ENCODE data around the gene MRTO4. TPM values are rescaled to one million over a fixed set of nuclear protein-coding genes. Genes with fewer than 3 reads are reported as not detected.

Gene MRTO4
- total RNA-seq (2021) (40.9 to 54.6 TPM (median 43.0 TPM) in 3 replicates), Bru-seq, nascent RNA (percentile 91 among the genes with signal in this experiment)
- long read RNA-seq, experiment 1, transcript MRTO4-201 (8 exons, 2,315 nt): major isoform, 171 of 216 reads
- long read RNA-seq, experiment 1, partial matches to known transcripts: 3 of 216 reads
- long read RNA-seq, experiment 1, other reads (novel, unspliced or antisense): 41 of 216 reads
- long read RNA-seq, experiment 2, transcript MRTO4-201 (8 exons, 2,315 nt): major isoform, 18 of 57 reads
- long read RNA-seq, experiment 2, partial matches to known transcripts: 13 of 57 reads
- long read RNA-seq, experiment 2, other reads (novel, unspliced or antisense): 23 of 57 reads
- long read RNA-seq, experiment 3, transcript MRTO4-201 (8 exons, 2,315 nt): major isoform, 170 of 206 reads
- long read RNA-seq, experiment 3, partial matches to known transcripts: 8 of 206 reads
- long read RNA-seq, experiment 3, other reads (novel, unspliced or antisense): 25 of 206 reads

DNA sequence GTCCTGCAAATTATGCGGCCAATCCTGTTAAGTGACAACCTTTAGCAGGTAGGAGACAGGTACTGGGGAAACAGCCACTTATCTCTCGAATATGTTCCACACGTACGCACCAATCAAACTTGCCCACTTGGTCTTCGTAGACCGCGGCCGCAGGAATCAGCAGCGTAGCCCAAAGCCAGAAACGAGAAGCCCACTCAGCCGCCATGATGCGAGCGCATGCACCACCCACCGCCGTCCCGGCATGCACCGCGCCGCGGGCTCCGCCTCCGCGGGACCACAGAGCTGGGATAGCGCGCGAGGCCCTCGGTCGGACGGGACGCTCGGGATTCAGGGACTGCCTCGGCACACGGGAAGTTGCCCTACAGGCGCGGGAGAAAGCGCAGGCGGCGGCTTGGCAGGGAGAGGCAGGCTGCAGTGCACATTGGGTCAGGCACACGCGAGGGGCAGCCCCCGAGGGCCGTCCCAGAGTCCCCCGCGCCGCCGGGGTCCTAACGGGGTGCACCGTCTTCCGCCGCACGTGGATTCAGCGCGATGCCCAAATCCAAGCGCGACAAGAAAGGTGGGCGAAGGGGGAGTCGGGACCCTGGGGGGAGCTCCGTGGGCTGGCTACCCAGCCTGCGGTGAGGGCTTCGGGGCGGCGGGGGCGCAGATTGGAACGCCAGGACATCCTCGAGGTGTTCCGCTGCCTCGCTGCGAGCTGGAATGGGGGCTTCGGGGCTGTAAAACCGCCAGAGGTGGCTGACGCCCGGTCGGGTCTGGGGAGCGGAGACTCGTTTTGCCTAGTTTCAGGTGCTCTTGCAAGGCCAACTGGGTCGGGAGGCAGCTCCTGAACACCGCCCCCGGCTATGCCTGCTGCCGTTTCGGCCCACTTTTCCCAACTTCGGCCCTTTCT lies at the start of gene MRTO4, which contains the start of gene EMC1:
Gene MRTO4 (plus strand): TSS at position 501 of the 892 bp plus-strand sequence. CDS start 31 bp downstream, at position 532.
Gene EMC1 (minus strand): TSS at position 220 of the 892 bp plus-strand sequence. CDS start 15 bp downstream, at position 205.
- no peaks in the 10 kb centered on the region for H3K27me3 Mint-ChIP-seq (ENCODE audit: low read depth)
- DNase-seq (ENCODE audit: low spot score) (peak; percentile 86), ATAC-seq (peak; percentile 80)
- H3K27ac Mint-ChIP-seq: peak within 1 kb of the TSS; percentile 96
- peaks cover 21% of the 10 kb centered on the region for H3K4me1 Mint-ChIP-seq
- ChIA-PET CTCF (interaction anchor here (0.8 to 1.5 kb wide), 4 partner anchors 11 to 398 kb away, joined by 3 to 5 read pairs (median 3); no protein-coding TSS in a partner anchor), POLR2A (interaction anchor here (1.4 kb wide), 1 partner anchor 61 kb away, joined by 4 read pairs; the partner anchor contains the start of genes AKR7A2 and SLC66A1)
- H3K4me3 Mint-ChIP-seq: peak within 1 kb of the TSS; percentile 98
- no peaks in the 10 kb centered on the region for H3K9me3 Mint-ChIP-seq
- peaks cover 18% of the 10 kb centered on the region for H3K36me3 Mint-ChIP-seq
- TF ChIP-seq, protein P1, sequence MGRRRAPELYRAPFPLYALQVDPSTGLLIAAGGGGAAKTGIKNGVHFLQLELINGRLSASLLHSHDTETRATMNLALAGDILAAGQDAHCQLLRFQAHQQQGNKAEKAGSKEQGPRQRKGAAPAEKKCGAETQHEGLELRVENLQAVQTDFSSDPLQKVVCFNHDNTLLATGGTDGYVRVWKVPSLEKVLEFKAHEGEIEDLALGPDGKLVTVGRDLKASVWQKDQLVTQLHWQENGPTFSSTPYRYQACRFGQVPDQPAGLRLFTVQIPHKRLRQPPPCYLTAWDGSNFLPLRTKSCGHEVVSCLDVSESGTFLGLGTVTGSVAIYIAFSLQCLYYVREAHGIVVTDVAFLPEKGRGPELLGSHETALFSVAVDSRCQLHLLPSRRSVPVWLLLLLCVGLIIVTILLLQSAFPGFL (CRISPR knock-in tag; IDR thresholded peaks at IDR 0.05; ENCODE audit: borderline replicate concordance): 0 out of 2 replicates have a peak, but pooled peaks have one; percentile 70
- TF ChIP-seq ZNF219 (CRISPR knock-in tag; IDR thresholded peaks at IDR 0.05; ENCODE audit: borderline replicate concordance) (peak; percentile 91; the same call in 1 of the 2 replicates), PRRX2 (CRISPR knock-in tag; IDR thresholded peaks at IDR 0.05) (no peak), TEAD4 (CRISPR knock-in tag; IDR thresholded peaks at IDR 0.05) (peak; percentile 88), FOXK1 (CRISPR knock-in tag; IDR thresholded peaks at IDR 0.05) (peak; percentile 78; the same call in 1 of the 2 replicates), TEAD1 (CRISPR knock-in tag; IDR thresholded peaks at IDR 0.05) (peak; percentile 80), JUN (CRISPR knock-in tag; IDR thresholded peaks at IDR 0.05) (peak; percentile 91), FOXP1 (CRISPR knock-in tag; IDR thresholded peaks at IDR 0.05; ENCODE audit: borderline replicate concordance) (peak; percentile 89; the same call in 1 of the 2 replicates), SMAD3 (CRISPR knock-in tag; IDR thresholded peaks at IDR 0.05; ENCODE audit: borderline replicate concordance) (peak; percentile 74; the same call in 1 of the 2 replicates), ZNF232 (CRISPR knock-in tag; IDR thresholded peaks at IDR 0.05) (peak; percentile 80; the same call in 1 of the 2 replicates), CREB1 (CRISPR knock-in tag; IDR thresholded peaks at IDR 0.05) (peak; percentile 68; the same call in 1 of the 2 replicates), ESRRA (CRISPR knock-in tag; IDR thresholded peaks at IDR 0.05; ENCODE audit: borderline replicate concordance) (peak; percentile 22; the same call in 1 of the 2 replicates), NFATC4 (CRISPR knock-in tag; IDR thresholded peaks at IDR 0.05) (peak; percentile 79)
- TF ChIP-seq, protein P2, sequence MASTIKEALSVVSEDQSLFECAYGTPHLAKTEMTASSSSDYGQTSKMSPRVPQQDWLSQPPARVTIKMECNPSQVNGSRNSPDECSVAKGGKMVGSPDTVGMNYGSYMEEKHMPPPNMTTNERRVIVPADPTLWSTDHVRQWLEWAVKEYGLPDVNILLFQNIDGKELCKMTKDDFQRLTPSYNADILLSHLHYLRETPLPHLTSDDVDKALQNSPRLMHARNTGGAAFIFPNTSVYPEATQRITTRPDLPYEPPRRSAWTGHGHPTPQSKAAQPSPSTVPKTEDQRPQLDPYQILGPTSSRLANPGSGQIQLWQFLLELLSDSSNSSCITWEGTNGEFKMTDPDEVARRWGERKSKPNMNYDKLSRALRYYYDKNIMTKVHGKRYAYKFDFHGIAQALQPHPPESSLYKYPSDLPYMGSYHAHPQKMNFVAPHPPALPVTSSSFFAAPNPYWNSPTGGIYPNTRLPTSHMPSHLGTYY (CRISPR knock-in tag; IDR thresholded peaks at IDR 0.05): no peak
- TF ChIP-seq, protein P3, sequence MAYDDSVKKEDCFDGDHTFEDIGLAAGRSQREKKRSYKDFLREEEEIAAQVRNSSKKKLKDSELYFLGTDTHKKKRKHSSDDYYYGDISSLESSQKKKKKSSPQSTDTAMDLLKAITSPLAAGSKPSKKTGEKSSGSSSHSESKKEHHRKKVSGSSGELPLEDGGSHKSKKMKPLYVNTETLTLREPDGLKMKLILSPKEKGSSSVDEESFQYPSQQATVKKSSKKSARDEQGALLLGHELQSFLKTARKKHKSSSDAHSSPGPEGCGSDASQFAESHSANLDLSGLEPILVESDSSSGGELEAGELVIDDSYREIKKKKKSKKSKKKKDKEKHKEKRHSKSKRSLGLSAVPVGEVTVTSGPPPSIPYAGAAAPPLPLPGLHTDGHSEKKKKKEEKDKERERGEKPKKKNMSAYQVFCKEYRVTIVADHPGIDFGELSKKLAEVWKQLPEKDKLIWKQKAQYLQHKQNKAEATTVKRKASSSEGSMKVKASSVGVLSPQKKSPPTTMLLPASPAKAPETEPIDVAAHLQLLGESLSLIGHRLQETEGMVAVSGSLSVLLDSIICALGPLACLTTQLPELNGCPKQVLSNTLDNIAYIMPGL (CRISPR knock-in tag; IDR thresholded peaks at IDR 0.05): peak; percentile 80
- TF ChIP-seq, protein P4, sequence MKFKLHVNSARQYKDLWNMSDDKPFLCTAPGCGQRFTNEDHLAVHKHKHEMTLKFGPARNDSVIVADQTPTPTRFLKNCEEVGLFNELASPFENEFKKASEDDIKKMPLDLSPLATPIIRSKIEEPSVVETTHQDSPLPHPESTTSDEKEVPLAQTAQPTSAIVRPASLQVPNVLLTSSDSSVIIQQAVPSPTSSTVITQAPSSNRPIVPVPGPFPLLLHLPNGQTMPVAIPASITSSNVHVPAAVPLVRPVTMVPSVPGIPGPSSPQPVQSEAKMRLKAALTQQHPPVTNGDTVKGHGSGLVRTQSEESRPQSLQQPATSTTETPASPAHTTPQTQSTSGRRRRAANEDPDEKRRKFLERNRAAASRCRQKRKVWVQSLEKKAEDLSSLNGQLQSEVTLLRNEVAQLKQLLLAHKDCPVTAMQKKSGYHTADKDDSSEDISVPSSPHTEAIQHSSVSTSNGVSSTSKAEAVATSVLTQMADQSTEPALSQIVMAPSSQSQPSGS (CRISPR knock-in tag; IDR thresholded peaks at IDR 0.05; ENCODE audit: borderline replicate concordance, low read depth): no peak
- TF ChIP-seq, protein P5, sequence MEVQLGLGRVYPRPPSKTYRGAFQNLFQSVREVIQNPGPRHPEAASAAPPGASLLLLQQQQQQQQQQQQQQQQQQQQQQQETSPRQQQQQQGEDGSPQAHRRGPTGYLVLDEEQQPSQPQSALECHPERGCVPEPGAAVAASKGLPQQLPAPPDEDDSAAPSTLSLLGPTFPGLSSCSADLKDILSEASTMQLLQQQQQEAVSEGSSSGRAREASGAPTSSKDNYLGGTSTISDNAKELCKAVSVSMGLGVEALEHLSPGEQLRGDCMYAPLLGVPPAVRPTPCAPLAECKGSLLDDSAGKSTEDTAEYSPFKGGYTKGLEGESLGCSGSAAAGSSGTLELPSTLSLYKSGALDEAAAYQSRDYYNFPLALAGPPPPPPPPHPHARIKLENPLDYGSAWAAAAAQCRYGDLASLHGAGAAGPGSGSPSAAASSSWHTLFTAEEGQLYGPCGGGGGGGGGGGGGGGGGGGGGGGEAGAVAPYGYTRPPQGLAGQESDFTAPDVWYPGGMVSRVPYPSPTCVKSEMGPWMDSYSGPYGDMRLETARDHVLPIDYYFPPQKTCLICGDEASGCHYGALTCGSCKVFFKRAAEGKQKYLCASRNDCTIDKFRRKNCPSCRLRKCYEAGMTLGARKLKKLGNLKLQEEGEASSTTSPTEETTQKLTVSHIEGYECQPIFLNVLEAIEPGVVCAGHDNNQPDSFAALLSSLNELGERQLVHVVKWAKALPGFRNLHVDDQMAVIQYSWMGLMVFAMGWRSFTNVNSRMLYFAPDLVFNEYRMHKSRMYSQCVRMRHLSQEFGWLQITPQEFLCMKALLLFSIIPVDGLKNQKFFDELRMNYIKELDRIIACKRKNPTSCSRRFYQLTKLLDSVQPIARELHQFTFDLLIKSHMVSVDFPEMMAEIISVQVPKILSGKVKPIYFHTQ (CRISPR knock-in tag; IDR thresholded peaks at IDR 0.05): no peak
- TF ChIP-seq, protein P6, sequence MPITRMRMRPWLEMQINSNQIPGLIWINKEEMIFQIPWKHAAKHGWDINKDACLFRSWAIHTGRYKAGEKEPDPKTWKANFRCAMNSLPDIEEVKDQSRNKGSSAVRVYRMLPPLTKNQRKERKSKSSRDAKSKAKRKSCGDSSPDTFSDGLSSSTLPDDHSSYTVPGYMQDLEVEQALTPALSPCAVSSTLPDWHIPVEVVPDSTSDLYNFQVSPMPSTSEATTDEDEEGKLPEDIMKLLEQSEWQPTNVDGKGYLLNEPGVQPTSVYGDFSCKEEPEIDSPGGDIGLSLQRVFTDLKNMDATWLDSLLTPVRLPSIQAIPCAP (CRISPR knock-in tag; IDR thresholded peaks at IDR 0.05): no peak
- TF ChIP-seq, protein P7, sequence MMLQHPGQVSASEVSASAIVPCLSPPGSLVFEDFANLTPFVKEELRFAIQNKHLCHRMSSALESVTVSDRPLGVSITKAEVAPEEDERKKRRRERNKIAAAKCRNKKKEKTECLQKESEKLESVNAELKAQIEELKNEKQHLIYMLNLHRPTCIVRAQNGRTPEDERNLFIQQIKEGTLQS (CRISPR knock-in tag; conservative IDR thresholded peaks at IDR 0.05): peak; percentile 48; the same call in 1 of the 2 replicates
- TF ChIP-seq, protein P8, sequence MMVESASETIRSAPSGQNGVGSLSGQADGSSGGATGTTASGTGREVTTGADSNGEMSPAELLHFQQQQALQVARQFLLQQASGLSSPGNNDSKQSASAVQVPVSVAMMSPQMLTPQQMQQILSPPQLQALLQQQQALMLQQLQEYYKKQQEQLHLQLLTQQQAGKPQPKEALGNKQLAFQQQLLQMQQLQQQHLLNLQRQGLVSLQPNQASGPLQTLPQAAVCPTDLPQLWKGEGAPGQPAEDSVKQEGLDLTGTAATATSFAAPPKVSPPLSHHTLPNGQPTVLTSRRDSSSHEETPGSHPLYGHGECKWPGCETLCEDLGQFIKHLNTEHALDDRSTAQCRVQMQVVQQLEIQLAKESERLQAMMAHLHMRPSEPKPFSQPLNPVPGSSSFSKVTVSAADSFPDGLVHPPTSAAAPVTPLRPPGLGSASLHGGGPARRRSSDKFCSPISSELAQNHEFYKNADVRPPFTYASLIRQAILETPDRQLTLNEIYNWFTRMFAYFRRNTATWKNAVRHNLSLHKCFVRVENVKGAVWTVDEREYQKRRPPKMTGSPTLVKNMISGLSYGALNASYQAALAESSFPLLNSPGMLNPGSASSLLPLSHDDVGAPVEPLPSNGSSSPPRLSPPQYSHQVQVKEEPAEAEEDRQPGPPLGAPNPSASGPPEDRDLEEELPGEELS (CRISPR knock-in tag; IDR thresholded peaks at IDR 0.05): no peak
